Cortex of kidney (tissue), 1 donor: Measurements from ENCODE around the gene LRRFIP2.

ENCODE experiments used
- DNase-seq: peaks from one replicate; lab custom pipeline; 2025; lab: John Stamatoyannopoulos, UW

LRRFIP2 gene

GRCh38 chr3:37025561-37026335, 148.6 kb downstream of the LRRFIP2 start:
- no peak for DNase-seq

- no peak for DNase-seq
Observed at GRCh38 chr3:37024820-37025405, 149.5 kb downstream of the LRRFIP2 start.

GRCh38 chr3:37024092-37024491, 150.3 kb downstream of the LRRFIP2 start:
- no peak for DNase-seq

GRCh38 chr3:37017683-37018082, 156.7 kb downstream of the LRRFIP2 start:
- DNase-seq: no peak

GRCh38 chr3:37016903-37017302, 157.5 kb downstream of the LRRFIP2 start:
- DNase-seq: no peak

- no peak for DNase-seq
Observed at GRCh38 chr3:37015642-37016041, 158.7 kb downstream of the LRRFIP2 start.

- no peak for DNase-seq
Observed at GRCh38 chr3:37014620-37015019, 159.8 kb downstream of the LRRFIP2 start.
